ENCODE results near the gene MAMDC4.
A peak's percentile ranks its signal among the peaks of the same experiment; 100 is the strongest.

The MAMDC4 gene

GRCh38 chr9:136890661-136891060, 38.5 kb downstream of the MAMDC4 start:
- no peak for DNase-seq (ENCODE audit: low read depth in 3 of 3)

DNA sequence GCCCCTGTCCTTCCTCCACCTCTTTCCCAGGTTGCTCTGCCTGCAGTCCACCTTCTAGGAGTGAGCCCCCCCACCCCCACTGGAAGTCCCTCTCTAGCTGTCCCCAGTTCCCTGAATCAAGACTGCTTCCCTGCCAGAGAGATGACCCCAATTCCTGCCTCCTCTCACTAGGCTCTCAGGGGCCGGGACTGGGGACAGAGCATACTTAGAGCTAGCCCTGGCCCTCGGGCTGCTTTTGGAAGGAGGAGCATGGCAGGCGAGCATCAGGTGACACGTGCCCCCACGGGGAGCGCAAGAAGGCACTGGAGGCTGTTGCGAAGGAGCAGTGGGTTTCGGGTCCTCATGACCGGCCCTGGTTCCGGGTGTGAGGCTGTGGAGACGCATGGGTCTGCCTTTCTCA, 43.9 kb downstream of the MAMDC4 start:
- DNase-seq (ENCODE audit: low read depth in 3 of 3): no peak

DNA sequence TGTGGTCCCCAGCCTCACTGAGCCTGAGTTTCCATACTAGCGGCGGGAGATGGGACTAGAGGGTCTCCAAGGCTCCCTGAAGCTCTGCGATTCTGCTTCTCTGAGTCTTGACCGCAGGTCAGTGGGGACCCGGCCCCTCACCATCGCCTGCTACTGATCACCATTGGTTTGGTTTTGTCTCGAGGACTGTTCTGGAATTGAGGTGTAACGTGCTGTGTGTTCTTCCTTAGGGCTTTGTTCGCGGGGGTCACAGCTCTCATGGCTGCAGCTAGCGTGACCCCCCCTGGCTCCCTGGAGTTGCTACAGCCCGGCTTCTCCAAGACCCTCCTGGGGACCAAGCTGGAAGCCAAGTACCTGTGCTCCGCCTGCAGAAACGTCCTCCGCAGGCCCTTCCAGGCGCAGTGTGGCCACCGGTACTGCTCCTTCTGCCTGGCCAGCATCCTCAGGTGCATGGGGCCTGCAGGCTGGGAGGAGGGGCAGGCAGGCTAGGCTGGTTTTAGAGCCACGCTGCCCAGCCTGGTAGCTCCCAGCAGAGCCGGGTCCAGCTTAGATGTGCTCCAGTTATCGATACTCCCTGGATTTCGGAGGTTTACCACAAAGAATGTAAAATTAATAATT, 46.4 kb downstream of the MAMDC4 start:
- no peak for DNase-seq (ENCODE audit: low read depth in 3 of 3)

GRCh38 chr9:136899196-136899595, 47.0 kb downstream of the MAMDC4 start:
- no peak for DNase-seq (ENCODE audit: low read depth in 3 of 3)

DNA sequence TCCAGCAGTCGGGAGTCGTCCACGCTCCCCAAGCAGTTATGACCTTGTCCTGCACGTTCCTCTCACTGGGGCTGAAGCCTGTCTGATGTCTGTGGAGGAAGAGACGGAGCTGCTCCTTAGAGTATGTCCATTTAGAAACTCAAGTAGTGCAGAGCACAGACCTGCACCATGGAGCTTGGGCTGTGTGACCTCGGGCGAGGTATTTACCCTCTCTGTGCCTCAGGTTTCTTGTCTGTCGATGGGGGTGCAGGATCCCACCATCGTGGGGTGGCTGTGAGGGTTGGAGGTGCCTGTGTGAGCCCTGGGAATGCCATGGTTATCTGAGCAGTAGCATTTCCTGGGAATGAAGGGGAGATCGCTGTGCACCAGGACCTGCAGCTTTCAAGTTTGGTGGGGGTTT, 48.4 kb downstream of the MAMDC4 start:
- DNase-seq (ENCODE audit: low read depth in 3 of 3): no peak

DNA sequence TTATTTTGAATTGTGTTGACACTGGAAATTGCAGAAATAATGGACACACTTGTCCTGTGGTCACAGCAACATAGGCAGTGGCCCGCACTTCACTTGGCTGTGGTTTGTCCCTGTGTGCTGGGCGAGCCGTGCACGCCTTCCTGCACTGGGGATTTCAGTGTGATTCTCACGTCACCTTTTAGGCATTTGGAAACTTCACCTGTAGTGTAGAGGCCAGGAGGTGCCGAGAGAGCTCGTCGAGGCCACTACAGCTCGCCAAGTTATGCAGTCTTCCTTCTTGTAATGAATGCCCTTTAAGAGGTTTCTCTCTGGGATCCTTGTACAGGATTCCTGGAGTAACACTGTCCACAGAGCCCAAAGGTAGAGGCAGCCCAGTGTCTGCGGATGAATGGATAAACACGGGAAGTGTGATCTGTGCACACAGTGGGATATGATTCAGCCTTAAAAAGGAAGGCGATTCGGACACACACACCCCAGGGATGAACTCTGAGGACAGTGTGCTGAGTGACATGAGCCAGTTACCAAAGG, 48.9 kb downstream of the MAMDC4 start:
- no peak for DNase-seq (ENCODE audit: low read depth in 3 of 3)

DNA sequence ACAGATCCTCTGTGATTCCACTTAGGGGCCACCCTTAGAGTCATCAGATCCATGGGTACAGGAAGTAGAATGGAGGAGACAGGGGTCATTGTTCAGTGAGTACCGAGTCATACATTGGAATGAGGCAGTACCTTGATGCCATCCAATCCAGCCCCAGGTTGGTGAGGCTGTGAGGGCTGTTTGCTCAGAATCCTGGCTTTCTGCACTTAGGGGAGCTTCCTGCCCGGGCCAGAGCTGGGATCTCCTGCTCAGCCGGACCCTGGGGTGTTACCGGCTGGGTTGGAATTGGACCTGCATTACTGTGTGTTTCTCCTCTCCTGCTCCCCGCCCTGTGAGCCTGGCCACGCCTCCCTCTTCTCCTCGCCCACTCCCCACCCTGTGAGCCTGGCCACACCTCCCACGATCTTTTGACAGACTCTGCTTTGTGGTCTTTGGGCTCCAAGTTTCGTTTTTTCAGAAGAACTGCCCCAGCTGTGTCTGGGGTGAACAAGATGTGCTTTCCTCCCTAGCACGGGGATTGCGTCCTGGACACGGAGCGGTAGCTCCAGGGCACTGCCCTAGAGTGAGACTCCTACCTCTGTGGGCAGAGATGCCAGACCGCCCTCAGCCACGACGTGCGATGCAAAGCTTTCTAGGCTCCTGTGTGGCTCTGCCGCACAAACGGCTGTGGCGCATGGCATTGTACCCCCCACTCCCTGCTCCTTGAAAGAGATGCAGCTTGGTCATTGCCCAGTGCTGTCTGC, 49.5 kb downstream of the MAMDC4 start:
- peak; percentile 50 to 71 (median 58) for DNase-seq (ENCODE audit: low read depth in 3 of 3)

GRCh38 chr9:136902259-136902821, 50.2 kb downstream of the MAMDC4 start:
- peak; percentile 76 to 81 (median 77) for DNase-seq (ENCODE audit: low read depth in 3 of 3)

DNA sequence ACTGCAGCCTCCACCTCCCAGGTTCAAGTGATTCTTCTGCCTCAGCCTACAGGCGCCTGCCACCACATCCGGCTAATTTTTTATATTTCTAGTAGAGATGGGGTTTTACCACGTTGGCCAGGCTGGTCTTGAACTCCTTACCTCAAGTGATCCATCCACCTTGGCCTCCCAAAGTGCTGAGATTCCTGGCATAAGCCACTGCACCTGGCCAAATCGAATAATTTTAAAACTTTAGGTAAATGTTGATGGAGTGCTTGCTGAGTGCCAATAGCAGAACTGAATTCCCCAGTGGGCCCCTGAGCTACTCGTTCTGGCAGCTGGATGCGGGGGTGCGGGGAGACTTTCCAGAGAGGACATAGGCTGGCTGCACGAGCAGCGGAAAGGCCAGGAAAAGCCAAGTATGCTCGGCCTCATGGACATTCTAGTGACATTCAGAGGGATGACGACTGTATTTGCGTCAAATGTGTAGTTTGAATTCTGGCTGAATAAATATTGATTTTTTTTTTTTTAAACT, 51.0 kb downstream of the MAMDC4 start:
- no peak for DNase-seq (ENCODE audit: low read depth in 3 of 3)

DNA sequence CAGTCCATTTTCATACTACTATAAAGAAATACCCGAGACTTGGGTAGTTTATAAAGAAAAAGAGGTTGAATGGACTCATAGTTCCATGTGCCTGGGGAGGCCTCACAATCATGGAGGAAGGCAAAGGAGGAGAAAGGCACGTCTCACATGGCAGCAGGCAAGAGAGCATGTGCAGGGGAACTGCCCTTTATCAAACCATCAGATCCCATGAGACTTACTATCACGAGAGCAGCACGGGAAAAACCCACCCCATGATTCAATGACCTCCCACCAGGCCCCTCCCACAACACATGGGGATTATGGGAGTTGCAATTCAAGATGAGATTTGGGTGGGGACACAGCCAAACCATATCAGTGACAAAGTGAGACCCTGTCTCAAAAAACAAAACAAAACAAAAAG, 54.1 kb downstream of the MAMDC4 start:
- DNase-seq (ENCODE audit: low read depth in 3 of 3): no peak

DNA sequence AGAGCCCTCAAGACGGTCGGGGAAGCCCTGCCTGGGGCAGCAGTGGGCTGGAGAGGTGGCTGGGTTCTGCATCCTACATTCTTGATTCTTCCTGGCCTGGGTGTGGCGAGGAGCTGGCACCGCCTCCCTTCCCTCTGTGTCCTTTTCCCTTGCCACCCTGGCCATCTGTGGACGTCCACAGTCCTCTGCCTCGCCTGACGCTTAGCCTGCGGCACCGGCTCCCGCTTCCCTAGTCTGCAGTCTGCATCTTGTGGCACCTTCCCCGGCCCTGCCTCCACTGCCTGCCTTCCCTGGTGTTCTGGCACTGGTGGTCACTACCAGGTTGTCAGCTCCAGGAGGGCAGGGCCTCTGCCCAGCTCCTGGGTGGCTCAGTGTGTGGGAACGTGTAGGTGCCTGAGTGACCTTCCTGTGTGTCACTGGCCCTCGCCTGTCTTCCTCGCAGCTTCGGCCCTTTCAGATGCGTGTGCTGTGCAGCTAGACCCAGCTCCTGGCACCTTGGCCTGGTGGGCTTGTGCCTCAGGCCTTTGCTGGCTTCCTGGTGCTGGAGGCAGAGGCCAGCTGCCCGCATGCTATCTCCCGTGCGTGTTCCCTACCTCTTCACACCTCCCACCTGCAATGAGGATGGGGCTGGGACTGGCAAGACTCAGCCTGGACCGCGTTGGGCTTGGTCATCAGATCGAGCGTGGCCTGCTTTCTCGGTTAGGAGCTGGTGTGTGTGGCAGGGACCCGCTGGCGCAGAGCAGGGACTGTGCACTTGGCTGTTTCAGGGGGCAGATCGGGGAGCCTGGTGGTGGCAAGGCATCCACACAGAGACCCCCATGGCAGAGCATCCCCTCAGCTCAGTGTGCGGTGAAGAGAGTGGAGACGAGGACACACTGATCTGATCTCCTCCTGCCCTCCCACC, 55.1 kb downstream of the MAMDC4 start:
- no peak for DNase-seq (ENCODE audit: low read depth in 3 of 3)

Data from stimulated activated CD4-positive, alpha-beta T cell treated with anti-CD3 and anti-CD28 coated beads, TNF-alpha, amount 100 ng/mL, for 48 hours (primary cell).